Suprapubic skin (tissue), 3 donors: ENCODE results near the gene PLXNB1.

ENCODE experiments used
- CTCF ChIP-seq, 2 donors: fragments of 200-600 bp in 1 of 2; fragments of 450-650 bp in 1 of 2; sonication (generic) in 1 of 2; IDR thresholded peaks; one replicate each; pipeline ENCODE4 v1.5.1; 2016 to 2019; ENCODE audit warnings: antibody characterized with exemption in 2 of 2, mild to moderate bottlenecking in 1 of 2, moderate library complexity in 1 of 2
- EP300 ChIP-seq: sonication (generic); formaldehyde crosslinking; IDR thresholded peaks from one replicate; pipeline ENCODE4 v1.6.1; 2017; ENCODE audit warnings: antibody characterized with exemption
- POLR2A ChIP-seq, 2 donors: fragments of 450-650 bp; IDR thresholded peaks; one replicate each; pipeline ENCODE4 v1.6.1; 2017; ENCODE audit warnings: antibody characterized with exemption in 2 of 2, mild to moderate bottlenecking in 2 of 2, moderate library complexity in 2 of 2

GRCh38 chr3:48361928-48362327 is 68.0 kb downstream of the PLXNB1 start:
- TF ChIP-seq CTCF (IDR thresholded peaks at IDR 0.05) = no peak
- TF ChIP-seq POLR2A (IDR thresholded peaks at IDR 0.05) = no peak
- TF ChIP-seq EP300 = no peak
